OCI-LY1 (cell line): ENCODE data around the gene TSPOAP1.

ENCODE experiments used
- H2AFZ ChIP-seq: fragments of 200-600 bp; sonication (generic), shearing (Covaris generic); 2 replicates; pipeline ENCODE4 v1.6.0; 2014; ENCODE audit warnings: antibody characterized with exemption, mild to moderate bottlenecking, low read length
- H3F3A ChIP-seq: fragments of 200-600 bp; sonication (generic), shearing (Covaris generic); 2 replicates; pipeline ENCODE4 v1.6.0; 2014; ENCODE audit warnings: mild to moderate bottlenecking, antibody characterized with exemption, low read length, moderate library complexity; ENCODE audit not compliant: insufficient read depth
- H3K27ac ChIP-seq: fragments of 200-600 bp; sonication (generic); 2 replicates; pipeline ENCODE4 v1.5.1; 2014; ENCODE audit warnings: low read length, mixed run types, mild to moderate bottlenecking, low read depth; ENCODE audit not compliant: poor library complexity, severe bottlenecking
- H3K27me3 ChIP-seq: fragments of 200-600 bp; sonication (generic); 2 replicates; pipeline ENCODE4 v1.6.0; 2014; ENCODE audit warnings: antibody characterized with exemption, mild to moderate bottlenecking, low read length, moderate library complexity; ENCODE audit not compliant: insufficient read depth
- H3K36me3 ChIP-seq: fragments of 200-600 bp; sonication (generic); 2 replicates; pipeline ENCODE4 v1.6.1; 2014; ENCODE audit warnings: mild to moderate bottlenecking, antibody characterized with exemption, low read length, moderate library complexity, mixed read lengths; ENCODE audit not compliant: insufficient read depth
- H3K4me1 ChIP-seq: fragments of 200-600 bp; sonication (generic); 2 replicates; pipeline ENCODE4 v1.5.1; 2014; ENCODE audit warnings: mild to moderate bottlenecking, low read length, moderate library complexity; ENCODE audit not compliant: insufficient read depth, severe bottlenecking
- H3K4me2 ChIP-seq: fragments of 200-600 bp; sonication (generic), shearing (Covaris generic); 2 replicates; pipeline ENCODE4 v1.6.1; 2014; ENCODE audit warnings: low read length
- H3K4me3 ChIP-seq: fragments of 200-600 bp; sonication (generic); 2 replicates; pipeline ENCODE4 v1.5.1; 2014; ENCODE audit warnings: low read length, low read depth, mild to moderate bottlenecking, mixed read lengths; ENCODE audit not compliant: poor library complexity, severe bottlenecking
- H3K79me2 ChIP-seq: fragments of 200-600 bp; shearing (Covaris generic); 2 replicates; pipeline ENCODE4 v1.6.1; 2016; ENCODE audit warnings: mixed run types, low read length, mixed read lengths; ENCODE audit not compliant: insufficient read depth
- H3K9ac ChIP-seq: fragments of 200-600 bp; sonication (generic), shearing (Covaris generic); 2 replicates; pipeline ENCODE4 v1.6.1; 2014; ENCODE audit warnings: mild to moderate bottlenecking, low read length, mixed read lengths
- H3K9me2 ChIP-seq: fragments of 200-600 bp; sonication (generic), shearing (Covaris generic); 2 replicates; pipeline ENCODE4 v1.6.1; 2014; ENCODE audit warnings: low read depth, mild to moderate bottlenecking, low read length, mixed read lengths
- H3K9me3 ChIP-seq: fragments of 200-600 bp; shearing (Covaris generic); 2 replicates; pipeline ENCODE4 v1.6.1; 2014; ENCODE audit warnings: low read length, mixed read lengths
- H4K20me1 ChIP-seq: fragments of 200-600 bp; sonication (generic), shearing (Covaris generic); 2 replicates; pipeline ENCODE4 v1.6.0; 2016; ENCODE audit warnings: mild to moderate bottlenecking, low read length; ENCODE audit not compliant: insufficient read depth
- EZH2 ChIP-seq: fragments of 200-600 bp; sonication (generic), shearing (Covaris generic); IDR thresholded peaks from 2 replicates; pipeline ENCODE4 v1.8.0; 2017; ENCODE audit warnings: borderline replicate concordance, mixed run types, mild to moderate bottlenecking, antibody characterized with exemption, low read length, moderate library complexity, mixed read lengths
- TF ChIP-seq, protein P1 (sequence below): fragments of 200-600 bp; sonication (generic), shearing (Covaris generic); IDR thresholded peaks from 2 replicates; pipeline ENCODE4 v1.5.1; 2017; ENCODE audit warnings: mild to moderate bottlenecking, antibody characterized with exemption, low read length, moderate library complexity, mixed read lengths

Gene TSPOAP1

GRCh38 chr17:58330538-58330996, 2.0 kb upstream of the TSPOAP1 start:
- H3K9me2 ChIP-seq, result no peaks in the 10 kb centered on the region
- no peaks in the 10 kb centered on the region for H3K9me3 ChIP-seq
- H4K20me1 ChIP-seq, result no peaks in the 10 kb centered on the region
- H3K4me3 ChIP-seq, result peak overlapping the region; percentile 99
- H3K9ac ChIP-seq, result peak overlapping the region; percentile 99
- peaks cover 37% of the 10 kb centered on the region for H3F3A ChIP-seq
- H3K4me2 ChIP-seq, result peak overlapping the region; percentile 97
- peaks cover 8% of the 10 kb centered on the region for H3K79me2 ChIP-seq
- H3K36me3 ChIP-seq, result peaks cover 26% of the 10 kb centered on the region
- no peaks in the 10 kb centered on the region for H3K27me3 ChIP-seq
- peak overlapping the region; percentile 99 for H3K27ac ChIP-seq
- no peak for TF ChIP-seq EZH2
- TF ChIP-seq, protein P1, sequence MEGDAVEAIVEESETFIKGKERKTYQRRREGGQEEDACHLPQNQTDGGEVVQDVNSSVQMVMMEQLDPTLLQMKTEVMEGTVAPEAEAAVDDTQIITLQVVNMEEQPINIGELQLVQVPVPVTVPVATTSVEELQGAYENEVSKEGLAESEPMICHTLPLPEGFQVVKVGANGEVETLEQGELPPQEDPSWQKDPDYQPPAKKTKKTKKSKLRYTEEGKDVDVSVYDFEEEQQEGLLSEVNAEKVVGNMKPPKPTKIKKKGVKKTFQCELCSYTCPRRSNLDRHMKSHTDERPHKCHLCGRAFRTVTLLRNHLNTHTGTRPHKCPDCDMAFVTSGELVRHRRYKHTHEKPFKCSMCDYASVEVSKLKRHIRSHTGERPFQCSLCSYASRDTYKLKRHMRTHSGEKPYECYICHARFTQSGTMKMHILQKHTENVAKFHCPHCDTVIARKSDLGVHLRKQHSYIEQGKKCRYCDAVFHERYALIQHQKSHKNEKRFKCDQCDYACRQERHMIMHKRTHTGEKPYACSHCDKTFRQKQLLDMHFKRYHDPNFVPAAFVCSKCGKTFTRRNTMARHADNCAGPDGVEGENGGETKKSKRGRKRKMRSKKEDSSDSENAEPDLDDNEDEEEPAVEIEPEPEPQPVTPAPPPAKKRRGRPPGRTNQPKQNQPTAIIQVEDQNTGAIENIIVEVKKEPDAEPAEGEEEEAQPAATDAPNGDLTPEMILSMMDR, result no peak
- H3K4me1 ChIP-seq, result peaks cover 59% of the 10 kb centered on the region
- no peak overlapping the region for H2AFZ ChIP-seq

GRCh38 chr17:58329810-58330537, 1.4 kb upstream of the TSPOAP1 start:
- Histone ChIP-seq H3K9me2 (no peaks in the 10 kb centered on the region), H3K4me3 (peak overlapping the region; percentile 99), H3K79me2 (peaks cover 8% of the 10 kb centered on the region), H3K27me3 (no peaks in the 10 kb centered on the region), H3K4me2 (peak overlapping the region; percentile 97), H3K4me1 (peaks cover 59% of the 10 kb centered on the region), H3K9me3 (no peaks in the 10 kb centered on the region), H4K20me1 (no peaks in the 10 kb centered on the region), H3K9ac (peak overlapping the region; percentile 99), H3K36me3 (peaks cover 26% of the 10 kb centered on the region), H3F3A (peaks cover 34% of the 10 kb centered on the region), H3K27ac (peak overlapping the region; percentile 99), H2AFZ (no peak overlapping the region)
- TF ChIP-seq EZH2, result no peak
- TF ChIP-seq, protein P1, result no peak

GRCh38 chr17:58329035-58329809, 627 bp upstream of the TSPOAP1 start:
- Histone ChIP-seq H3K79me2 (peaks cover 8% of the 10 kb centered on the region), H2AFZ (no peak overlapping the region), H3K27me3 (no peaks in the 10 kb centered on the region), H3K36me3 (peaks cover 26% of the 10 kb centered on the region), H4K20me1 (no peaks in the 10 kb centered on the region), H3K9ac (peak overlapping the region; percentile 99), H3K4me3 (peak overlapping the region; percentile 99), H3K9me3 (no peaks in the 10 kb centered on the region), H3K9me2 (no peaks in the 10 kb centered on the region), H3K27ac (peak overlapping the region; percentile 99), H3K4me2 (peak overlapping the region; percentile 97), H3F3A (peaks cover 34% of the 10 kb centered on the region), H3K4me1 (peaks cover 56% of the 10 kb centered on the region)
- TF ChIP-seq EZH2, result no peak
- TF ChIP-seq, protein P1, result peak; percentile 70
